Neural cell (in vitro differentiated cells): ENCODE measurements around the gene BUB3.

ENCODE experiments used
- CTCF ChIP-seq: fragments of 450-650 bp; IDR thresholded peaks from 2 replicates; pipeline ENCODE4 v1.5.1; 2014; ENCODE audit warnings: antibody characterized with exemption, mild to moderate bottlenecking, moderate library complexity; ENCODE audit not compliant: poor library complexity, severe bottlenecking
- EP300 ChIP-seq: fragments of 450-650 bp; conservative IDR thresholded peaks from 2 replicates; pipeline ENCODE4 v1.6.1; 2014; ENCODE audit warnings: antibody characterized with exemption, mild to moderate bottlenecking, moderate library complexity; ENCODE audit not compliant: poor library complexity, severe bottlenecking
- EZH2 ChIP-seq: fragments of 200-600, 300-800 bp; shearing (Covaris generic), sonication (generic); IDR thresholded peaks from 2 replicates; pipeline ENCODE4 v1.6.1; 2014; ENCODE audit warnings: antibody characterized with exemption, low read length, borderline replicate concordance, mild to moderate bottlenecking; ENCODE audit not compliant: insufficient read depth, poor library complexity, severe bottlenecking
- MXI1 ChIP-seq: fragments of 450-650 bp; conservative IDR thresholded peaks from 2 replicates; pipeline ENCODE4 v1.6.1; 2014; ENCODE audit warnings: antibody characterized with exemption, mild to moderate bottlenecking; ENCODE audit not compliant: poor library complexity, severe bottlenecking
- POLR2AphosphoS5 ChIP-seq: IDR thresholded peaks from 2 replicates; pipeline ENCODE4 v1.6.1; 2012
- TAF1 ChIP-seq: IDR thresholded peaks from 2 replicates; pipeline ENCODE4 v1.6.1; 2012; ENCODE audit warnings: low read depth

GRCh38 chr10:123157210-123157609 lies 3.0 kb downstream of the BUB3 start:
- TF ChIP-seq CTCF (no peak), POLR2AphosphoS5 (no peak), EZH2 (no peak), EP300 (no peak), TAF1 (no peak), MXI1 (no peak)
